Loucy (cell line): ENCODE results near the gene BPIFB3.

ENCODE experiments used
- H2AFZ ChIP-seq: fragments of 200-600 bp; sonication (generic); 2 replicates; pipeline ENCODE4 v1.6.0; 2016; ENCODE audit warnings: antibody characterized with exemption, mild to moderate bottlenecking, low read length, moderate library complexity
- H3F3A ChIP-seq: fragments of 200-600 bp; 2 replicates; pipeline ENCODE4 v1.6.0; 2016; ENCODE audit warnings: antibody characterized with exemption, low read depth, mild to moderate bottlenecking
- H3K27me3 ChIP-seq: fragments of 200-600 bp; sonication (generic); 2 replicates; pipeline ENCODE4 v1.6.1; 2014; ENCODE audit warnings: low read length, mild to moderate bottlenecking; ENCODE audit not compliant: insufficient read depth, poor library complexity, severe bottlenecking
- H3K36me3 ChIP-seq: fragments of 200-600 bp; sonication (generic); 2 replicates; pipeline ENCODE4 v1.6.1; 2016; ENCODE audit warnings: low read length; ENCODE audit not compliant: insufficient read depth
- H3K4me1 ChIP-seq: fragments of 200-600 bp; sonication (generic); 2 replicates; pipeline ENCODE4 v1.5.1; 2014; ENCODE audit warnings: low read length, mild to moderate bottlenecking; ENCODE audit not compliant: insufficient read depth, poor library complexity, severe bottlenecking
- H3K4me2 ChIP-seq: fragments of 200-600 bp; sonication (generic); 2 replicates; pipeline ENCODE4 v1.6.0; 2014; ENCODE audit warnings: antibody characterized with exemption, low read length, low read depth, mild to moderate bottlenecking; ENCODE audit not compliant: poor library complexity, severe bottlenecking
- H3K4me3 ChIP-seq: fragments of 200-600 bp; sonication (generic); 2 replicates; pipeline ENCODE4 v1.5.1; 2014; ENCODE audit warnings: low read length, mild to moderate bottlenecking, mixed read lengths; ENCODE audit not compliant: poor library complexity, severe bottlenecking
- H3K79me2 ChIP-seq: fragments of 200-600 bp; sonication (generic); 2 replicates; pipeline ENCODE4 v1.6.1; 2014; ENCODE audit warnings: low read length; ENCODE audit not compliant: insufficient read depth
- H3K9ac ChIP-seq: fragments of 200-600 bp; sonication (generic); 2 replicates; pipeline ENCODE4 v1.6.0; 2014; ENCODE audit warnings: mild to moderate bottlenecking, low read depth, low read length, moderate library complexity; ENCODE audit not compliant: poor library complexity, severe bottlenecking
- H3K9me2 ChIP-seq: fragments of 200-600 bp; sonication (generic); replicated peaks from 2 replicates; pipeline ENCODE4 v1.6.1; 2016; ENCODE audit warnings: low read depth, low read length, mixed read lengths
- H3K9me3 ChIP-seq: fragments of 200-600 bp; sonication (generic); 2 replicates; pipeline ENCODE4 v1.6.1; 2014; ENCODE audit warnings: mild to moderate bottlenecking, antibody characterized with exemption, low read length, low read depth; ENCODE audit not compliant: insufficient read depth
- H4K20me1 ChIP-seq: fragments of 200-600 bp; sonication (generic); 2 replicates; pipeline ENCODE4 v1.6.0; 2014; ENCODE audit warnings: antibody characterized with exemption, low read length, mild to moderate bottlenecking; ENCODE audit not compliant: insufficient read depth, poor library complexity, severe bottlenecking
- CTCF ChIP-seq: fragments of 200-600 bp; sonication (generic); conservative IDR thresholded peaks from 2 replicates; pipeline ENCODE4 v1.5.1; 2014; ENCODE audit warnings: mild to moderate bottlenecking, antibody characterized with exemption, low read length
- EZH2phosphoT487 ChIP-seq: fragments of 200-600 bp; IDR thresholded peaks from 2 replicates; pipeline ENCODE4 v1.6.1; 2018; ENCODE audit warnings: antibody characterized with exemption, mild to moderate bottlenecking, moderate library complexity, borderline replicate concordance

The BPIFB3 gene

GRCh38 chr20:33083544-33084340, 30.0 kb downstream of the BPIFB3 start:
- H3K79me2 ChIP-seq: no peaks in the 10 kb centered on the region
- H3K9me3 ChIP-seq: no peaks in the 10 kb centered on the region
- H4K20me1 ChIP-seq: no peaks in the 10 kb centered on the region
- no peaks in the 10 kb centered on the region for H3F3A ChIP-seq
- H3K4me3 ChIP-seq: no peak overlapping the region
- no peak overlapping the region for H3K4me2 ChIP-seq
- no peak overlapping the region for H2AFZ ChIP-seq
- H3K4me1 ChIP-seq: no peaks in the 10 kb centered on the region
- H3K9ac ChIP-seq: no peak overlapping the region
- H3K36me3 ChIP-seq: no peaks in the 10 kb centered on the region
- H3K9me2 ChIP-seq: no peaks in the 10 kb centered on the region
- TF ChIP-seq EZH2phosphoT487 (no peak), CTCF (no peak)
- H3K27me3 ChIP-seq: no peaks in the 10 kb centered on the region

- H3K4me3 ChIP-seq: no peak overlapping the region
- no peaks in the 10 kb centered on the region for H3K4me1 ChIP-seq
- H3K9me3 ChIP-seq: no peaks in the 10 kb centered on the region
- TF ChIP-seq EZH2phosphoT487 (no peak), CTCF (no peak)
- H3F3A ChIP-seq: no peaks in the 10 kb centered on the region
- no peak overlapping the region for H3K4me2 ChIP-seq
- H3K9ac ChIP-seq: no peak overlapping the region
- H2AFZ ChIP-seq: no peak overlapping the region
- H3K9me2 ChIP-seq: no peaks in the 10 kb centered on the region
- no peaks in the 10 kb centered on the region for H3K79me2 ChIP-seq
- H3K27me3 ChIP-seq: no peaks in the 10 kb centered on the region
- no peaks in the 10 kb centered on the region for H3K36me3 ChIP-seq
- H4K20me1 ChIP-seq: no peaks in the 10 kb centered on the region
Observed at GRCh38 chr20:33084722-33085121, 31.0 kb downstream of the BPIFB3 start.

GRCh38 chr20:33086052-33086722, 32.5 kb downstream of the BPIFB3 start:
- no peak overlapping the region for H2AFZ ChIP-seq
- no peaks in the 10 kb centered on the region for H3K79me2 ChIP-seq
- H3K9me2 ChIP-seq: no peaks in the 10 kb centered on the region
- no peaks in the 10 kb centered on the region for H3K9me3 ChIP-seq
- TF ChIP-seq EZH2phosphoT487 (no peak), CTCF (no peak)
- no peaks in the 10 kb centered on the region for H3K36me3 ChIP-seq
- no peak overlapping the region for H3K9ac ChIP-seq
- no peaks in the 10 kb centered on the region for H3K4me1 ChIP-seq
- no peaks in the 10 kb centered on the region for H3F3A ChIP-seq
- no peak overlapping the region for H3K4me3 ChIP-seq
- no peak overlapping the region for H3K4me2 ChIP-seq
- H4K20me1 ChIP-seq: no peaks in the 10 kb centered on the region
- H3K27me3 ChIP-seq: no peaks in the 10 kb centered on the region
